Measurements from ENCODE around the gene INHA. TPM values are rescaled to one million over a fixed set of nuclear protein-coding genes. Genes with fewer than 3 reads are reported as not detected.

INHA gene
- total RNA-seq, 1 experiment from 2014 or later: 1.2 TPM

- intact Hi-C loops (cut with micrococcal nuclease): no loop called here
- peaks cover 26% of the 10 kb centered on the region for H3K27me3 Mint-ChIP-seq (ENCODE audit: insufficient read depth, unreplicated experiment)
- ChIA-PET CTCF (interaction anchor here (0.6 to 11.3 kb wide), 6 partner anchors 57 to 280 kb away, joined by 3 to 287 read pairs (median 3); partner anchors contain the start of gene TUBA4A), POLR2A (interaction anchor here (1.1 kb wide), 1 partner anchor 10 kb away, joined by 3 read pairs; the partner anchor contains the start of genes CHPF and TMEM198)
- no peaks in the 10 kb centered on the region for H3K4me1 Mint-ChIP-seq (ENCODE audit: insufficient read depth, unreplicated experiment)
- no peak for DNase-seq (ENCODE audit: unreplicated experiment)
- H3K27ac Mint-ChIP-seq (ENCODE audit: low read depth, unreplicated experiment): no peak overlapping the region
- H3K9me3 Mint-ChIP-seq (ENCODE audit: unreplicated experiment): no peaks in the 10 kb centered on the region
- peaks cover 14% of the 10 kb centered on the region for H3K36me3 Mint-ChIP-seq (ENCODE audit: insufficient read depth, unreplicated experiment)
- BruUV-seq (replicated peaks): no TSS peak
- H3K4me3 Mint-ChIP-seq (ENCODE audit: unreplicated experiment): no peak overlapping the region
- no peak for TF ChIP-seq CTCF (IDR thresholded peaks at IDR 0.05; ENCODE audit: unreplicated experiment)
Measured at GRCh38 chr2:219533930-219534661, 38.0 kb upstream of the INHA start.

- no TSS peak for BruUV-seq (replicated peaks)
- ChIA-PET CTCF (interaction anchor here (0.7 to 0.9 kb wide), 2 partner anchors 107 to 133 kb away, joined by 3 read pairs; no protein-coding TSS in a partner anchor), POLR2A (no interaction called here)
- no peak for TF ChIP-seq CTCF (IDR thresholded peaks at IDR 0.05; ENCODE audit: unreplicated experiment)
- intact Hi-C loops (cut with micrococcal nuclease): no loop called here
- H3K27me3 Mint-ChIP-seq (ENCODE audit: insufficient read depth, unreplicated experiment): peaks cover 3% of the 10 kb centered on the region
- no peaks in the 10 kb centered on the region for H3K9me3 Mint-ChIP-seq (ENCODE audit: unreplicated experiment)
- H3K27ac Mint-ChIP-seq (ENCODE audit: low read depth, unreplicated experiment): no peak overlapping the region
- no peaks in the 10 kb centered on the region for H3K4me1 Mint-ChIP-seq (ENCODE audit: insufficient read depth, unreplicated experiment)
- H3K36me3 Mint-ChIP-seq (ENCODE audit: insufficient read depth, unreplicated experiment): peaks cover 33% of the 10 kb centered on the region
- no peak overlapping the region for H3K4me3 Mint-ChIP-seq (ENCODE audit: unreplicated experiment)
- no peak for DNase-seq (ENCODE audit: unreplicated experiment)
Measured at GRCh38 chr2:219536425-219536824, 35.7 kb upstream of the INHA start.

- Mint-ChIP-seq H3K36me3 (ENCODE audit: insufficient read depth, unreplicated experiment) (peaks cover 36% of the 10 kb centered on the region), H3K27ac (ENCODE audit: low read depth, unreplicated experiment) (no peak overlapping the region), H3K27me3 (ENCODE audit: insufficient read depth, unreplicated experiment) (no peaks in the 10 kb centered on the region), H3K4me1 (ENCODE audit: insufficient read depth, unreplicated experiment) (no peaks in the 10 kb centered on the region), H3K9me3 (ENCODE audit: unreplicated experiment) (no peaks in the 10 kb centered on the region), H3K4me3 (ENCODE audit: unreplicated experiment) (no peak overlapping the region)
- no peak for DNase-seq (ENCODE audit: unreplicated experiment)
- TF ChIP-seq CTCF (IDR thresholded peaks at IDR 0.05; ENCODE audit: unreplicated experiment): no peak
- BruUV-seq (replicated peaks): no TSS peak
- ChIA-PET CTCF (interaction anchor here (0.7 to 1.1 kb wide), 2 partner anchors 35 to 134 kb away, joined by 3 read pairs; partner anchors contain the start of gene INHA), POLR2A (no interaction called here)
- intact Hi-C loops (cut with micrococcal nuclease): no loop called here
Measured at GRCh38 chr2:219536967-219537366, 35.1 kb upstream of the INHA start.

- DNase-seq (ENCODE audit: unreplicated experiment): no peak
- ChIA-PET POLR2A (interaction anchor here (1.2 kb wide), 1 partner anchor 59 kb away, joined by 4 read pairs; the partner anchor contains the start of gene STK11IP), CTCF (interaction anchor here (1.1 to 1.7 kb wide), 3 partner anchors 34 to 135 kb away, joined by 3 to 9 read pairs (median 4); partner anchors contain the start of gene INHA)
- Mint-ChIP-seq H3K27ac (ENCODE audit: low read depth, unreplicated experiment) (no peak overlapping the region), H3K4me1 (ENCODE audit: insufficient read depth, unreplicated experiment) (peaks cover 6% of the 10 kb centered on the region), H3K9me3 (ENCODE audit: unreplicated experiment) (no peaks in the 10 kb centered on the region), H3K36me3 (ENCODE audit: insufficient read depth, unreplicated experiment) (peaks cover 36% of the 10 kb centered on the region), H3K27me3 (ENCODE audit: insufficient read depth, unreplicated experiment) (no peaks in the 10 kb centered on the region), H3K4me3 (ENCODE audit: unreplicated experiment) (no peak overlapping the region)
- intact Hi-C loops (cut with micrococcal nuclease): no loop called here
- BruUV-seq (replicated peaks): no TSS peak
- TF ChIP-seq CTCF (IDR thresholded peaks at IDR 0.05; ENCODE audit: unreplicated experiment): no peak
Measured at GRCh38 chr2:219537657-219538488, 34.2 kb upstream of the INHA start.

Data from MCF 10A (cell line).